Measurements from ENCODE around the gene KHSRP. TPM values are rescaled to one million over a fixed set of nuclear protein-coding genes. Genes with fewer than 3 reads are reported as not detected.

Gene KHSRP
- total and polyA plus RNA-seq, 10 of the 15 experiments (the other 5 are each of a cell fraction or from before 2014, with no cell fraction given) = 4.8 to 440 (median 82.0) TPM

- TF ChIP-seq ZNF274 (IDR thresholded peaks at IDR 0.05; ENCODE audit: insufficient read depth, insufficient read length) (no peak), KAT2A (conservative IDR thresholded peaks at IDR 0.05; ENCODE audit: control insufficient read depth, low read depth, low read length) (no peak), PML (IDR thresholded peaks at IDR 0.05; ENCODE audit: low read length) (no peak), DPF2 (IDR thresholded peaks at IDR 0.05) (peak; percentile 98), IRF5 (IDR thresholded peaks at IDR 0.05; ENCODE audit: borderline replicate concordance) (no peak), POLR2AphosphoS2 (IDR thresholded peaks at IDR 0.05; ENCODE audit: low read depth, low read length) (peak; percentile 49; the same call in 1 of the 2 replicates), FOXM1 (IDR thresholded peaks at IDR 0.05; ENCODE audit: low read depth, low read length) (no peak), MTA3 (IDR thresholded peaks at IDR 0.05; ENCODE audit: borderline replicate concordance, low read length) (no peak), PBX3 (IDR thresholded peaks at IDR 0.05; ENCODE audit: insufficient replicate concordance, low read depth, low read length) (peak; percentile 99), BRCA1 (IDR thresholded peaks at IDR 0.05; ENCODE audit: low read depth, low read length) (no peak), WRNIP1 (IDR thresholded peaks at IDR 0.05; ENCODE audit: borderline replicate concordance, low read depth, low read length) (no peak)
Measured at GRCh38 chr19:6372594-6373095, 52.0 kb downstream of the KHSRP start, which contains the start of gene ALKBH7 (continued).

- no TSS peak for BruUV-seq (replicated peaks)
- TF ChIP-seq ZBTB33 (IDR thresholded peaks at IDR 0.05) (no peak), ZBED1 (IDR thresholded peaks at IDR 0.05; ENCODE audit: borderline replicate concordance) (no peak), ZNF687 (IDR thresholded peaks at IDR 0.05) (no peak)
Measured at GRCh38 chr19:6364353-6364752, 60.3 kb downstream of the KHSRP start.

More at GRCh38 chr19:6364353-6364752, 60.3 kb downstream of the KHSRP start:
- ChIA-PET RAD21 (ENCODE audit: unreplicated experiment) (no interaction called here), CTCF (no interaction called here), SMC1A (ENCODE audit: uncharacterized antibody, unreplicated experiment) (interaction anchor here (1.7 kb wide), 1 partner anchor 9 kb away, joined by 3 read pairs; the partner anchor contains the start of gene ALKBH7), POLR2A (interaction anchor here (3.9 kb wide), 1 partner anchor 8 kb away, joined by 30 read pairs; the partner anchor contains the start of gene ALKBH7)
- no peak overlapping the region for H3K27ac ChIP-seq (ENCODE audit: control insufficient read depth, insufficient read depth)
- no peak overlapping the region for H3K4me2 ChIP-seq (ENCODE audit: control insufficient read depth, insufficient read depth)
- no peaks in the 10 kb centered on the region for H4K20me1 ChIP-seq (ENCODE audit: control insufficient read depth, insufficient read depth)
- H2AFZ ChIP-seq (ENCODE audit: control insufficient read depth, low read depth, low read length) = no peak overlapping the region
- H3K79me2 ChIP-seq (ENCODE audit: control insufficient read depth, insufficient read depth, low read length) = peaks cover 15% of the 10 kb centered on the region
- peaks cover 5 to 12% of the 10 kb centered on the region in 2 experiments; a peak in 3 of 4 replicates for H3K36me3 ChIP-seq (ENCODE audit: control insufficient read depth in 2 of 2, insufficient read depth in 2 of 2, low read length in 1 of 2)
- intact Hi-C loops (cut with micrococcal nuclease; ENCODE audit: unreplicated experiment) (no loop called here), in situ Hi-C loops (cut with MboI) (no loop called here)
- ATAC-seq (no peak), FAIRE-seq (no peak), DNase-seq (ENCODE audit: low read depth, low spot score) (no peak)
- no peaks in the 10 kb centered on the region for H3K9me3 ChIP-seq (replicated peaks; ENCODE audit: control insufficient read depth, insufficient read depth, low read length)
- no peaks in the 10 kb centered on the region for H3K27me3 ChIP-seq (replicated peaks in 1 of 2; ENCODE audit: control insufficient read depth in 2 of 2, insufficient read depth in 2 of 2, low read length in 1 of 2)
- WGBS (ENCODE audit: insufficient coverage, insufficient replicate concordance, low lambda C conversion rate, missing lambda C conversion rate) = 98% methylated on average over 21 of the region's 21 CpGs
- H3K4me3 ChIP-seq = no peak overlapping the region
- H3K4me1 ChIP-seq (ENCODE audit: control insufficient read depth, insufficient read depth, low read length) = no peaks in the 10 kb centered on the region
- no peak overlapping the region for H3K9ac ChIP-seq (ENCODE audit: control insufficient read depth, insufficient read depth, low read length)

All from GM12878 (cell line).